Renal cortical epithelial cell (primary cell): ENCODE results near the gene KRT72. TPM values are rescaled to one million over a fixed set of nuclear protein-coding genes. Genes with fewer than 3 reads are reported as not detected.
A peak's percentile ranks its signal among the peaks of the same experiment; 100 is the strongest.

Experiments used
- DNase-seq: peaks from one replicate; pipeline ENCODE4 v3.0.0-alpha.2; 2011; ENCODE audit warnings: low read depth
- total RNA-seq: library from RNA; depleted of rRNA; stranded (reverse); fragments of >200 nt; gene quantifications from 2 replicates; pipeline ENCODE4 v1.2.3, GENCODE V29; 2014

Gene KRT72
- total RNA-seq, 1 donor from 2014 or later, result not detected

DNA sequence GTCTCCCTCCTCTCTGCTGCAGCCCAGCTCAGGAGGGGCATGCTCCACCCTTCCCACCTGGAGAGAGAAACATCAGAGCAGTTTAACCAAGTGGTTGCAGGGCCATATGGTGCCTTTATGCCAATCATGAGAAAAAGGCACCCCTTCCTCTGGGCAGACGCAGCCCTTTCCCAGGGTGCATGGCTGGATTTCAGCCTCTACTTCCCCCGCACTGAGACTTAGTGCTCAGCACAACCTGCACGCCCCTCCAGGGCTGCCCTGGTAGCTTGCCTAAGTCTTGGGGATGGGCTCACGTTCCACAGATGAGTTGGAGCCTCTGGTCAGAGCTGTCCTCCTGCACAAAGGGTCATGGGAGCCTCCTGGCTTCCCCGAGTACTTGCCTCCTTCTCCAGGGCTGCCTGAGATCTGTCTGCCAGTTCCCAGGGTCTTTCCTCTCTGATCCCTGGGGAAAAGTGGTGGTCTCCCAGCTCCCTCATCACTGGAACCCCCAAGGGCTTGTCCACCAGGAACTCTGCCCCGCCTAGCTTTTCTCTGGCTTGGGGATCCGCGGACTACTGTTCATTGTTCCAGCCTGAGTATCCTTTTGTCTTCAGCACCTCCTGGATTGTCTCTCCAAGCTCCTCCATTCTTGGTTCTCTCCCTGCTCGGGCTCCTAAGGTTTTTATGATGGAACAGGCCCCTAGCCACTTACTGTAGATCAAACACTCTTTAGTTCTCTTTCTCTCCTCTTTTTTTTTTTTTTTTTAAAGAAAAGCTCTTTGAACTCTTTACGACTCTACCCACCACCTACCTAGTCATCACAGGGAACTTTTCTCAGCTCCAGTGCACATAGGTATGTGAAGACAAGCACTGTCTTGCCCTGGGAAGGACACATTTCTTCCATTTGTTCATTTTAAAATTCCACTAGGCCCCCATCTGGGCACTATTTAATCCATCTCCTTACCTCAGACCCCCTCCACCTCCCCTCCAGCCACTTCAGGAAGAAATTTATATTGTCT is 21.5 kb downstream of the KRT72 start:
- peak; percentile 28 for DNase-seq

DNA sequence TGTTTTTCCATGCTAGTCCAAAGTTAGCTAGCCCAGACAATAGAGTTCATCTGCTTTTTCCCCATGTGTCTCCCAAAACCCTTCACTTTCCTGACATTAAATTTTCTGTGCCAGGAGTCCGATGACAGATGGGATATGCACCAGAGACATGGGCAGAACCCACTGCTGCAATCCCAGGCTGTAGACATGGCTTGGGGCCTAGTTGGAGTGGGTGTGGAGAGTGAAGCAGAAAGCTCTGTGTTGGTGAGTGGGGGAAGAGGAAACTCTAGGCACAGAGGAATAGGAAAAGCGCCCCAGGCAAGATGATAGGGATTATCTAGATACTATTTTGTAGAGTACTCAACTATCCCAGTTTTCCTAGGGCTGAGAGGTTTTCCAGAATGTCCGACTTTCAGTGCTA is 22.8 kb downstream of the KRT72 start:
- no peak for DNase-seq

- DNase-seq, result no peak
Measured at GRCh38 chr12:52577316-52577715, 23.9 kb downstream of the KRT72 start.

GRCh38 chr12:52575948-52576347 is 25.3 kb downstream of the KRT72 start:
- DNase-seq, result no peak

GRCh38 chr12:52575256-52575655 is 26.0 kb downstream of the KRT72 start:
- no peak for DNase-seq

DNA sequence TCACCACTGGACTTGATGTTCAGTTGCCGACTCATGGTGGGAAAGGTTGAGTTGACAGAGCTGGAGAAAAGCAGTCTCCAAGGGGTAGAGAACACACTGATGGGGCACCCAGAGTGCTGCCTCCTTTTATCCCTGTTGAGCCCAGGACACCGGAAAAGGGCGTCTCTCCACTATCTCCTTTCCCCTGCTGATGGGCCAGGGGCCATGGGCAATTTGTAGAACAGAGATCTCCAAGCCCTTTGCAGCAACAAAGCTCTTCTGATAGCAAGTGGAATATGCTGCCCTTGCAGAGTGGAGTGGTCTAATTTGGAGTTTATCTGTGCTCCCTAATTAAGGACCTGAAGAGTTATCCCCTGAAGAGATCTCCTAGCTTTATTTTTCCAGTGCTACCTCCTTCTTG is 27.5 kb downstream of the KRT72 start, which contains the start of gene KRT74:
Gene KRT74 (minus strand): TSS at position 101 of the 400 bp plus-strand sequence. CDS start 66 bp downstream, at position 35.
- DNase-seq, result no peak

GRCh38 chr12:52573306-52573705 is 28.0 kb downstream of the KRT72 start:
- no peak for DNase-seq

DNA sequence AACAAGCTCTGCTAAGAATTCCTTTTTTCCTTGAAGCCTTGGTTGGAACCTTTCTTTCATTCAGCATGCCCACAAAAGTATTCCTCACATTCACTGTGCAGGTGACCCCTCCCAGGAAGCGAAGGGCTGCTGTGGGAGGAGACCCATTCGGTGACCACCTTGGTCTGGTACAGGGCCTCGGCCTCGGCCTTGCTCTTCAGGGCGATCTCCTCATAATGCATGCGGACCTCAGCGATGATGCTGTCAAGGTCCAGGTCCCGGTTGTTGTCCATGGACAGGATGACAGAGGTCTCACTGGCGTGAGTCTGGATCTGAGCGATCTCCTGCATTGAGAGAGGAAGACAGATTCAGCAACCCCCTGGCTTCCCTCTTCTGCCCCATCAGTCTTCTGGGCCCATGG is 30.8 kb downstream of the KRT72 start:
- no peak for DNase-seq

DNA sequence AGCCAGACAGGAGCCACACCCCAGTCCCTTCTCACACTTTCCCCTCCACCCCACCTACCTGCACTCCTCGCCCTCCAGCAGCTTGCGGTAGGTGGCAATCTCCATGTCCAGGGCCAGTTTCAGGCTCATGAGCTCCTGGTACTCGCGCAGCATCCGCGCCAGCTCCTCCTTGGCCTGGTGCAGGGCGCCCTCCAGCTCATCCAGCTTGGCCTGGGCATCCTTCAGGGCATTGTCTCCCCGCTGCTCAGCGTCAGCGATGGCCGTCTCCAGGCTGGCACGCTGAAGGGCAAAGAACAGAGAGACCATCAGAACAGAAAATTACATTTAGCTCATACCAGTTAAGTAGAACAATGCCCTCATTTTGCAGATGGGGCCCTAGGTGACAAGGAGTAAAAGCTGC is 33.2 kb downstream of the KRT72 start:
- DNase-seq, result no peak

DNA sequence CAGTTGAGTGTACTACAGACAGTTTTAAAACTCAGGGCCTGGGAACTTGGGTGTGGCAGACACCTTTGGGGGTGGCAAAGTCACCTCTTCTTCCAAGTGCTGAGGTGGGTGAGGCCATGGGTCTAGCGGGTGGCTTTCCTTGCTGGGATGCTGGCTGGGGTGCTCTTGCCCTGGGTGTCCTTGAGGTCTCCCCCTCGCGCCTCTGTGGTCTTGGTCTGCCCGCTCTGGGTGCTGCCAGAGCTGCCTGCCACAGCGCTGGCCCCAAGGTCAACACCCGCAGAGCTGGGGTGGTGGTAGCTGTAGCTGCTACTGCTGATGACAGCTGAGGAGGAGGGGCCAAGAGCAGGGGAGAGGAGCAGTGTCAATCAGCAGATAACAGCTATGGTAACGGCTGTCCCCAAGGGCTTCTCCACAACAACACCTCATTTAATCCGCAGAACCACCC is 34.4 kb downstream of the KRT72 start:
- DNase-seq, result no peak

DNA sequence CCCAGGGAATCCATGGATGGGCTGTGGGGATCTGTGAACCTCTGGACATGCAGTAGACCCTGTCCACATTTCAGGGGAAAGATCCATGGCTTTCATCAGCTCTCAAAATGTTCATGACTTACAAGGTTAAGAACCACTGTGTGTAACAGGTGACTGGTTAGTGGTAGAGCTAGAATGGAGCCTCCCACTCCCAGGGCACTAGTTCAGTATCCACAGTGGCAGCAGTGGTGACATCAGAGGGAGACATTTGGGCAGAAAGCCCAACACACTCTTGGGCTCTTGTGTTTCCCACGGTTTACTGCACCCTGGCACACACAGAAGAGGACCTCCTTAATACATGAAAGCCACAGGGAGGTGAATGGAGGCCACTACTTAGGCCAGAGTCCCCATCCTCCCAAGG is 36.7 kb downstream of the KRT72 start:
- DNase-seq, result no peak

GRCh38 chr12:52561880-52562449 is 39.3 kb downstream of the KRT72 start:
- no peak for DNase-seq

DNA sequence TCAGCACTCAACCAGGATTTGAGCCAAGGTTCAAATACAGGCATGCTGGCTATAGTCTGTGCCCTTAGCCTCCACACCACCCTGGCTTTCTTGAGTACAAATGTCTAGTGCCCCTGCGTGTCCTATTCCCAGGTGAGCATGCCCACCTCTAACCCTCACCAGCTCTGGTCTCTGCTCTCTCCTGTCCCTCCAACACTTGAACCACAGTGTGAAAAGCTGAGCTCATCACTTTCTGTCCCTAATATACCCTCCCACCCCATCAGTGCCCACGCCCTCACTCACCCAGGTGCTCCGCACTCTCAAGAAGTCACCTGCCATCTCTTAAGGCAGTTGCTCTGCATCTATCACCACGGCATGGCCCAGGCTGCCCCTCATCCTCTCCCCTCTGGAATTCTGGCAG is 41.3 kb downstream of the KRT72 start:
- DNase-seq, result no peak

- no peak for DNase-seq
Measured at GRCh38 chr12:52558781-52559445, 42.4 kb downstream of the KRT72 start.

- DNase-seq, result no peak
Measured at GRCh38 chr12:52557476-52557875, 43.8 kb downstream of the KRT72 start.

DNA sequence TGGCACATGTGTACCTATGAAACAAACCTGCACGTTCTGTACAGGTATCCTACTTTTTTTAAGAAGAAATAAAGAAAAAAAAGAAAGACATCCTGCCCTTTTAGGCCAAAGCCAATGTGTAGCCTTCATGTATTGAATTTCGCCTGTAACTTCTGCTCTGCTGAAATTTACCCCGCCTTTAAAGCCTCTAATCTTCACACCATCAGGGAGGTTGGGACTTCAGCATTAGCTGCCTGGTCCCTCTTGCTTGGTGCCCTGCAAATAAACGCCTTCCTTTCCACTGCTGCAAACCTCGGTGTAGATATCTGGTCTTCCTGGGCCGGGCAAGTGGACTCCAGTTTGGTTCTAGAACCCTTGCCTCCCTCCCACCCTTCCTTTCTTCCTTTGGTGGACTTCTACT is 45.7 kb downstream of the KRT72 start:
- no peak for DNase-seq

GRCh38 chr12:52552681-52553195 is 48.5 kb downstream of the KRT72 start, which contains the start of gene KRT71:
KRT71 (minus strand) TSS chr12:52553145; CDS start chr12:52553077, 68 bp downstream.
- DNase-seq, result no peak

DNA sequence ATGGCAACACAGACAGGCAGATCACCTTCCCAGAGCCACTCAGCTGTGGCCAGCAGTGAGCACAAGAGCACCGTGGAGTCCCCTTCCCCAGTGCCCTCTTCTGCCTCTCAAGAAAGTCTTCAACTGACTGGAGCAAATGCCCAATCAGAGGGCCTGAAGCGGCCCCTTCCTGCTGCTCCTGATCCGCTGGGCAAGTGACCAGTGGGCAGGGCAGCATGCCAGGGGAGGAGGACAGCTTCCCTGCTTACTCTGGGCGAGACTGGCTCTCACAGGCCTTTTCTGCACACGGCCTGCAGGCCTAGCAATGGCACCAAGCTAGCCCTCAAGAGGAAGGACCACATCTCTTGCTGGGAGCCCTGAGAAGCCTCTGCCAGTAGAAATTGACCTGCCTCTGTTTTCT is 49.2 kb downstream of the KRT72 start:
- no peak for DNase-seq

- DNase-seq, result no peak
Measured at GRCh38 chr12:52551216-52551865, 49.9 kb downstream of the KRT72 start.

DNA sequence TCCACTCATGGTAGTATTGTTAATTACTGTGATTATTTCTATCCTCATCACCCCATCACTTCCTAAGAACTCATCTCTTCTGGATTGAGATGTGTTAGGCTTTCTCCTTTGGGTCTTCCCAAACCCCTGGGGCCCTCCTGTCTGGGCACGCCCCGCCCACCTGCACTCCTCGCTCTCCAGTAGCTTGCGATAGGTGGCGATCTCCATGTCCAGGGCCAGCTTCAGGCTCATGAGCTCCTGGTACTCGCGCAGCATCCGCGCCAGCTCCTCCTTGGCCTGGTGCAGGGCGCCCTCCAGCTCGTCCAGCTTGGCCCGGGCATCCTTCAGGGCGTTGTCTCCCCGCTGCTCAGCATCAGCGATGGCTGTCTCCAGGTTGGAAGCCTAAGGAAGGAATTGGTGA is 55.1 kb downstream of the KRT72 start:
- no peak for DNase-seq
